Umbilical cord (tissue), 2 donors: ENCODE data around the gene ZCCHC24. TPM values are rescaled to one million over a fixed set of nuclear protein-coding genes. Genes with fewer than 3 reads are reported as not detected.

Source experiments
- DNase-seq: peaks from one replicate; pipeline ENCODE4 v3.0.0-alpha.2; 2015; ENCODE audit warnings: low spot score
- total RNA-seq: library from RNA; depleted of rRNA; stranded (reverse); fragments of >200 nt; gene quantifications from one replicate; pipeline ENCODE4 v1.2.3, GENCODE V29; 2014; ENCODE audit warnings: low replicate concordance; ENCODE audit not compliant: insufficient read depth

The ZCCHC24 gene
- 33.7 TPM for total RNA-seq

DNA sequence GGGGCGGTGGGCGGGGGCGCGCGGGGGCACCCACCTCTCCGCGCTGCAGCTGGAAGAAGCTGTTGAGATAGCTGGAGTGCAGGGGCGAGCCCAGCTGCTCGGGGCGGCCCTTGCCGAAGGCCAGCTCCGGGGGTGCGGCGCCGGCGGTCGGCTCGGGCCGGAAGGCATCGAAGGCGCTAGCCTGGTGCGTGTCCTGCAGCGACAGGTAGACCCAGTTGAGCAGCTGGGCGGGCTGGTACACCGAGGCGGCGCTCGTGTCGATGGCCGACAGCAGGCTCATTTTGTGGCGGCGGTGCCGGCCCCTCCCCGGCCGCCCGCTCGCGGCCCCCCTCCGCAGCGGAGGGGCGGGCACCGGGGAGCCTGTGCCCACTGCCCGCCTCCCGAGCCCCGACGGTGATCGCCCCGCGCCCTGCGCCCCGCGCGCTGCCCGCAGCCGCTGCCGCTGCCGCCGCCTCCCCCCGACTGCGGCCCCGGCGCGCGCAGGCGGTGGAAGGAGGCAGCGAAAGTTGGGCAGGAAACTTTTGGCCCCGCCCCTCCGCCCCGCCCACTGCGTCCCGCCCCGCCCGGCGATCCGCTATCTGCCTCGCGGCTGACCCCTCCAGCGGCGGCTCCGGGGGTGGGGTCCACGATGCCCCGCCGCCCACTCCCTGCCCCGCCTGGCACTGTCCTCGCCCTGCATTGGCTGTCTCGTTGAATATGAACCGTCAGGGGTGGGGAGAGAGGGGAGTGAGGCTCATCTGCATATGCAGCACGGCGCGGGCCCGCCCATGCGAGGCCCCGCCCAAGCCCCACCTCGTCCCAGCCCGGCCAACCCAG is at the start of gene ZCCHC24:
ZCCHC24 (minus strand) TSS at position 464 of the 816 bp plus-strand sequence; CDS start at position 280, 184 bp downstream.
- DNase-seq: peak; percentile 99

- DNase-seq: no peak
These were observed 48.4 kb upstream of the ZCCHC24 start for GRCh38 chr10:79493806-79494205.

DNA sequence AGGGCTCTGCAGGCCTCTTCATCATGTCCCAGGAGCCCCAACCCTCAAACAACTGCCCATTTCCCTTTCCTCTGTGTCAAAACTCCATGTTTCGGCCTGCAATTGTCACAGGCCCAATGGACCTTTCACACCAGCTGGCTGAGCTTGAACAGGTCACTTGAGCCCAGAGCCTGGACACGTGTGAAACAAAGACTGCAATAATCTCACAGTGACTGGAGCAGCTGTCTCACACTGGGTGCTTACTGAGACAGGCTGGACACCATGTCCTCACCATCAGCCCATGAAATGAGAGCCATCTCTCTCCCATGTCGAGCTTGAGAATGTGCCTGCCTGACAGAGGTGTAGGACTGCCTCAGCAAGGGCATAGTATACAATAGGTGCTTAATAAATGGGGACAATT is 47.4 kb upstream of the ZCCHC24 start:
- no peak for DNase-seq

DNA sequence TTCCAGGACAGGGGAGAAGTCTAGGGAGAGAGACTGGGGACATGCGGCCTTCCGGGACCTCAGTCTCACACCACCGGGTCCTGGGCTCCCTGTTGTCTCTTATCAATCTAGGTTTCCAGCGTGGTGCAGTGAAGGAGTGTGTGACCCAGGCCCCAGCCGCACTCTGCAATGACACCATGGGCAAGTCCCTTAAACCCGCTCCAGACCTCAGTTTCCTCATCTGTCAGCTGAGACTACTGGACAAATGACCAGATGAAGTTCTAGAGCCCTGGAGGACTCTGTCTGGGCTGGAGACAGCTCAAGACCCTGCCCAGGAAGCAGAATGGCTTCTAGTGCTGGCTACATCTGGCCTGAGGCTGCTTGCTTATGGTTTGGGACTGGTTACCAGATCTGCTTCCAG is 46.8 kb upstream of the ZCCHC24 start:
- no peak for DNase-seq

DNA sequence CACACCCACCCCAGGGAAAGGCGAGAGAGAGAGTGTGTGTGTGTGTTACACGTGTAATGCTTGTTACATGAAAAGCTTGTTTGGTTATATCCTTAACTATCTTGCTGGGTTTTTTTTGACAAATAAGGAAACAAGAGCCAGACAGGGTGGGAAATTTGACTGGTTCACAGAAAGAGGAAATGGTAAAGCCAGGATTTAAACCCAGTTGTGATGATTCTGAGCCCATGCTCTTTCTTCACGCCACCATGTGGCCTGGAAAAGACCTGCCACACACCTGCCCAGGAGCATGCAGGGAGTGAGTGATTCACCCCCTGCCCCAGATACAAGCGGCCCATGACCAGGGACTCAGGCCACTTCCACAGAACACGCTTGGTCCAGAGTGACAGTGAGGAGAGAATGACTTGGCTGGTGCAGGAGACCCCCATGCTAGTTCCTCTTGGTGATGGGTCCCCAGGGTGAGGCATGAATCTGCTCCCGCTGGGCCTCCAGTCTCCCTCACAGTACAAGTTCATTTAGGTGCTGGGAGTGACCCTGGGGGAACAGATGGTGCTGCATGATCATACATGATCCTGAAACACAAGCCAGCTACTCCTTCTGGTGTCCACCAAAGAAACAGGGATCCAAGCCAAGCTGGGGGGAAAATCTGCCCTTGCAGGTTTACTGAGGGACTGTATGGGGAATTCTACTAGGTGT is 45.9 kb upstream of the ZCCHC24 start:
- DNase-seq: peak; percentile 57

DNA sequence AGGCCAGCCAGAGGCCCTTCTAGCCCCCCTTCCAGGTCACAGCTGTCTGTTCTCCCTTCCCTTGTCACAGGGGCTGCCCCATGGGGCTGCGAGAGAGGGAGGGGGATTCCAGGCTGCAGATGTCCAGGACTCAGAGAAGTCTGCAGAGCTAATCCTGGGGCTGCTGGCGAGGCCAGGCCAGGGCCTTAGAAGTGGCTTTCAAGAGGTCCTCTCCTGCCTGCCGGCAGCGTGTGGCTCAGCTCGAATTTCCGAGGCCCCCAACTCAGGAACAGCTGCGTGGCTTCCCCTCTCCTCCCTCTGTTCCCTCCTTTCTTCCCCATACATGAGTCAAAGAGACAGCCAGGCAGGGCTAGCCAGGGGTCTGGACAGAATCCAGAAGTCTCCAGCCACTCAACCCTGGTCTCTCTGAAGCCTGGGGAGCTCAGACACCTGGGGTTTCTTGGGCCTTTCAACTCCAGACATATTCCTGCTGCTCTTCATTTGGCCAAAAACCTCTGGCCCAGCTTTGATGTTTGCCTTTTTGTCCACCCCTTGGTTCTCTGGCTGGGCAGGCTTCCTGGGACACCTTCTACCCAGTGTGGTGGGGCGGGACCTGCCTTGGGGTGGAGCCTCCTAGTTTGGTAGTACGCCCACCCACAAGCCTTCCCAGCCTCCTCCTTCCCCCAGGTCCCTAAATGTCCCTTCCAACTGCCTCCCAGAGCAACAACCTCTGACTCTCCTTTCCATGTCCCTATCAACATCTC is 45.1 kb upstream of the ZCCHC24 start:
- peak; percentile 79 for DNase-seq

- no peak for DNase-seq
These were observed 43.4 kb upstream of the ZCCHC24 start for GRCh38 chr10:79488870-79489269.

- DNase-seq: peak; percentile 94
These were observed 42.9 kb upstream of the ZCCHC24 start for GRCh38 chr10:79488336-79488735.

DNA sequence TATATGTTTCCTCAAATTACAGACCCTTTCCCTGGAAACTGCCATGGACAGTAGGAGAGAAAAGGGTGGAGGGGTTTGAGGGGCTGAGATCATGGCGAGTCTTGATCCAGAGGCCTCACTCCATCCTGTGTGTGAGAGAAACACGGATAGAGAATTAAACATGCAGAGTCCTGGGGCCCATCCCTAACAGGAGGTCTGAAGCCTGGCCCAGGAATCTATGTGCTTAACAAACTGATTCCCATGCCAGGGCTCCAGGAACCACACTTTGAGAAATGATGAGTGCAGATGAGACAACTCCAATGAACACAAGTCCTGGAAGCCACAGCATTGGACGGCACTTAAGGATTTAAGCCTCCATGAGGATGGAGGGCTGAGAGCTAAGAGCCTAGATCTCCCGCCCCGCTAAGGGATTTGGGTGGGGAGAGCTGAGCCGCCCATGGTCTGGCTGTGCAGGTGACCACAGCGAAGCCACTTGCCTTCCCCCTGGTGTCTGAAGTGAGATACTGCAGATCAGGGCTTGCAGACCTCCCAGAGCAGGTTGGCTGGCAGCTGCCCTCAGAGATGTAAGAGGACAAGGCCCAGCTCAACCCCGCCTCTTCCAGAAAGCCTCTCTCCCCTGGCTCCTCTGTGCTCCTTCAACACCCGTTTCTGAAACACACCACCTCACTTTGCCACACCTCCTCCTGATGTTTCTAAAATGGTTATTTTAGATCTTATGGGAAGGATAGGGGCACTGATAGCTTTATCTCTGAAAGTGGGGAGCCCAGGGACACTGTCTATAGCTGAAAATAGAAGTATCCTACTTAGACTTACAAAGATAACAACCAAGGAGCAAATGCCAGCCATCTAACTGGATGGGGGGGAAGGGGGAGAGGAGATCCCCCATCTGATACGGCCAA is 42.1 kb upstream of the ZCCHC24 start:
- DNase-seq: peak; percentile 85

GRCh38 chr10:79484476-79484875 is 39.1 kb upstream of the ZCCHC24 start:
- no peak for DNase-seq

DNA sequence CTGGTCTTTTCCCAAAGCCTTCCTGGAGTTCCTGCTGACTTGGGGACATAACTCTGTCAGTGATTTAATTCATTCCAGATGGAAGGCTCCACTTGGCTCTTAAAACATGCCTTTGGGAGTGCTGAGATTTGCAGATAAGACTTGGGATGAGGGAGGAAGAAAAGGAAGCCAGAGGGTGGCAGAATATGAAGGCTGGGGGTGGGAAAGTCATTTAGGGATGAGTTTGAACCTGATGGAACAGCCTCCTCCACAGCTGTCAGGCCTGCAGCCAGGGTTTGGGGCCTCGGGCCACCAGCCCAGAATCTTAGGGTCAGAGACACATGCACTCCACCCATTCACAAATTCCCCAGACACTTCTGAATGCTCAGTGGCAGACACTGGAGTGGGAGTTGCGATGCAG is 38.5 kb upstream of the ZCCHC24 start:
- peak; percentile 86 for DNase-seq

DNA sequence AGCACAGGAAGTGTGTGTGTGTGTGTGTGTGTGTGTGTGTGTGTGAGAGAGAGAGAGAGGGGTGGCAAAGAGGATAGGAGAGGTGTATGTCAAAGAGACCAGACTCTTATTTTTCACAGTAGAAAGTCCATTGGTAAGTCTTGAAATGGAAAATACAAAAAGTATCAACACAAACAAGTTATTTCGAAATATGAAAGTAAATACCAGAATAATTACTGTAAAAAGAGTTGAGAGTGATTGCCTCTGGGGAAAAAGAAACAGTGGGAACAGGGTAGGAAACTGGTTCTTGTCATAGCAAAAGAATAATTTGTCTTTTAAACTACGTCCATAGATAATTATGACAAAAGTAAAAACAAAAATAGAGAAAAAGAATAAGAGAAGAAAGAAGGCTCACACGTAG is 37.9 kb upstream of the ZCCHC24 start:
- no peak for DNase-seq

DNA sequence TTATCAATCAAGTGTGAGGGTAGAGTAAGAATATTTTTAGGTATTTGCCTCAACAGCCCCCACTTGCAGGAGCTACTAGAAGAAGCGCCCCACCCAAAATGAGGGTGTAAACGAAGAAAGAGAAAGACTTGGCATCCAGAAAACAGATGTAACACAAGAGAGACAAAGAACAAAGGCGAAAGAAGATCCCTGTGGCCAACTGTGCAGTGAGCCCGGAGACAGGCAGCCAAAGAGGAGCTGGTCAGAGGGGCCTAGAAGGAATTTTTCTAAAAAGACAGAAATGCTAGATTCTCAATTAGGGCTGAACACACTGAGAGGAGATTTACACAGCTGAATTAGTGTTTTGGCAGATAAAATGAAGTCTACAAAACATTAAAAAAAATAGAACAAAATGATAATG is 37.3 kb upstream of the ZCCHC24 start:
- DNase-seq: no peak

- no peak for DNase-seq
These were observed 36.9 kb upstream of the ZCCHC24 start for GRCh38 chr10:79482304-79482703.

GRCh38 chr10:79479283-79479909 is 34.0 kb upstream of the ZCCHC24 start:
- DNase-seq: no peak

GRCh38 chr10:79477456-79477855 is 32.0 kb upstream of the ZCCHC24 start:
- peak; percentile 49 for DNase-seq

GRCh38 chr10:79476645-79477044 is 31.2 kb upstream of the ZCCHC24 start:
- DNase-seq: no peak

- no peak for DNase-seq
These were observed 30.5 kb upstream of the ZCCHC24 start for GRCh38 chr10:79475877-79476276.

DNA sequence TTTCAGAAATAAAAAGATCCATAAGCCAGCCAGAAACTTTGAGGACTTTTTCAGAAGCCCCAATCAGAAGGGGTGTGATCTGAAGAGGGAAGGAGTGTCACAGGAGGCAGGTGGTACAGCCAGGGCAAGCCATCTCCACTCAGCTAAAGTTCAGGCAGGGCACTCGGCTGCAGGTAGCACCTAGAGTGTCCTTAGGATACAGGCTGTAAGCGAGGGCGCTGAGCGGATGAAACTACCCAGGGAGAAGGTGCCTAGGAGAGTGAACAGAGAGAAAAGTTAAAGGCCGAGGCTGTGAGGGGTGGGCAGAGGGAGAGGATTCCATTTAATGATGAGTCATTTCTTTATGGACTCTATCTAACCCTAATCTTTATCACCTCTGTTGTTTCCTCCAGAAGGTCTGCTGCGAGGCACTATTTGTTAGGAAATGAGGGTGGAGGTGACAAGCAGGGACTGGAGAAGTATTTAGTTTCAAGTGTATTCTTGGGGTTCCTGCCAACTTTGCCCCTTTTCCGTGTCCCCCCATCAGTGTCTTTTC is 29.8 kb upstream of the ZCCHC24 start:
- no peak for DNase-seq

GRCh38 chr10:79473496-79474095 is 28.2 kb upstream of the ZCCHC24 start:
- no peak for DNase-seq
